Spleen (tissue), 13 donors: ENCODE results near the gene NUTM2E. TPM values are rescaled to one million over a fixed set of nuclear protein-coding genes. Genes with fewer than 3 reads are reported as not detected.
A peak's percentile ranks its signal among the peaks of the same experiment; 100 is the strongest.
"Not testable (repeated sequence)": the region's sequence is repeated elsewhere in the genome, so short reads cannot be mapped to it uniquely, and the experiment has no call there.

Source experiments
- DNase-seq: peaks from one replicate; pipeline ENCODE4 v3.0.0-alpha.2; 2020
- H3K27ac ChIP-seq, 8 donors: fragments of 200-600 bp; sonication (generic) in 7 of 8; 1 replicate in 4 of 8; 2 replicates in 4 of 8; pipeline versions ENCODE4 v1.5.0 to v1.8.0; 2016 to 2021; ENCODE audit warnings: inconsistent platforms in 4 of 8, mild to moderate bottlenecking in 4 of 8, moderate library complexity in 1 of 8
- H3K27me3 ChIP-seq, 7 donors: fragments of 200-600 bp; sonication (generic) in 6 of 7; replicated peaks in 1 of 7; 1 replicate in 4 of 7; 2 replicates in 3 of 7; pipeline versions ENCODE4 v1.5.0 to v1.8.0; 2016 to 2021; ENCODE audit warnings: inconsistent platforms in 3 of 7, mild to moderate bottlenecking in 1 of 7
- H3K36me3 ChIP-seq, 6 donors: fragments of 200-600 bp; sonication (generic) in 5 of 6; 1 replicate in 4 of 6; 2 replicates in 2 of 6; pipeline versions ENCODE4 v1.5.0 to v1.8.0; 2016 to 2021; ENCODE audit warnings: inconsistent platforms in 2 of 6
- H3K4me1 ChIP-seq, 6 donors: fragments of 200-600 bp; sonication (generic) in 5 of 6; 1 replicate in 3 of 6; 2 replicates in 3 of 6; pipeline versions ENCODE4 v1.5.0 to v1.8.0; 2016 to 2021; ENCODE audit warnings: inconsistent platforms in 3 of 6
- H3K4me3 ChIP-seq, 8 donors: fragments of 200-600 bp; sonication (generic) in 7 of 8; 1 replicate in 4 of 8; 2 replicates in 4 of 8; pipeline versions ENCODE4 v1.5.0 to v1.8.0; 2016 to 2021; ENCODE audit warnings: inconsistent platforms in 4 of 8, mild to moderate bottlenecking in 4 of 8, moderate library complexity in 2 of 8
- H3K9me3 ChIP-seq, 8 donors: fragments of 200-600 bp; sonication (generic) in 7 of 8; 1 replicate in 4 of 8; 2 replicates in 4 of 8; pipeline versions ENCODE4 v1.5.0 to v1.8.0; 2016 to 2021; ENCODE audit warnings: inconsistent platforms in 4 of 8
- CTCF ChIP-seq, 11 experiments: fragments of 200-600 bp in 7 of 11; fragments of 450-650 bp in 4 of 11; sonication (generic) in 4 of 11; IDR thresholded peaks in 8 of 11; conservative IDR thresholded peaks in 3 of 11; 1 replicate in 7 of 11; 2 replicates in 4 of 11; pipeline versions ENCODE4 v1.4.0 to v1.8.0; 2016 to 2021; ENCODE audit warnings: antibody characterized with exemption in 11 of 11, inconsistent platforms in 4 of 11, mild to moderate bottlenecking in 1 of 11
- POLR2AphosphoS5 ChIP-seq, 3 donors: sonication (generic); formaldehyde crosslinking; IDR thresholded peaks; one replicate each; pipeline ENCODE4 v1.5.1; 2017; ENCODE audit warnings: antibody characterized with exemption in 3 of 3
- WGBS, 5 donors: extraction: QIAGEN DNeasy Blood & Tissue Kit in 3 of 5; methylation state at CpG; one replicate each; pipeline versions ENCODE4 v1.1.5 to v1.1.7; 2013 to 2018; 5-methylcytosine and 5-hydroxymethylcytosine counted together
- intact Hi-C: fragments of 100-400 bp; cut with DNase I; formaldehyde crosslinking; loops from one replicate; pipeline ENCODE4 v1.15.0; 2023; ENCODE audit warnings: low total_unique reads
- long read RNA-seq, 2 donors: transcript quantifications; one replicate each; lab custom pipeline, GENCODE V29; 2026
- polyA plus RNA-seq, 3 donors: library from polyadenylated mRNA; stranded (reverse); fragments of 200-250 nt; gene quantifications; one replicate each; pipeline ENCODE4 v1.2.1, GENCODE V29; 2013
- total RNA-seq, 7 donors: library from RNA; depleted of rRNA in 3 of 7; stranded (reverse); fragments of >200 nt in 3 of 7; fragmentation: NEBNext Ultra II Directional in 4 of 7; extraction: Animal tissue kit (Norgen Biotek cat#: 25700) in 4 of 7; gene quantifications; one replicate each; pipeline versions ENCODE4 v1.1.0 to v1.2.1, GENCODE V29; 2016 to 2021
- donor health status: healthy with polysubstance abuse.
- donor health status: DM: no; HTN: no; CAD: no; lungs with moderate emphysema.
- donor health status: DM: no; HTN: no; CAD: no.
- donor health status: Bipolar disorder and iron deficiency.
- donor health status: healthy.
- donor health status: DM: no; HTN: no; CAD: no.
- donor health status: DM: yes; HTN: yes; CAD: no.

Gene NUTM2E
- total RNA-seq (under 1 TPM in 1 of 7 donors, not detected in 6; 0.98 TPM), polyA plus RNA-seq (under 1 TPM; 0.10 to 0.73 (median 0.63) TPM)
- long read RNA-seq, donor 1 = 0 reads
- long read RNA-seq, donor 2 = 0 reads

- H3K36me3 ChIP-seq, intact Hi-C loops, H3K27me3 ChIP-seq, H3K9me3 ChIP-seq: not testable (repeated sequence)
- Histone ChIP-seq H3K4me1 (peaks cover 0 to 32% (median 20%) of the 10 kb centered on the region in 6 donors), H3K4me3 (peak within 1 kb of the TSS; percentile 33 to 74 (median 52)), H3K27ac (peak within 1 kb of the TSS; percentile 53 to 95 (median 89))
- peak; percentile 64 to 83 (median 73) for TF ChIP-seq POLR2AphosphoS5 (IDR thresholded peaks at IDR 0.05)
- peak; percentile 95 for DNase-seq
- 0 to 1% (median 0%) methylated on average over 10 to 71 of the region's 78 CpGs for WGBS, 5 donors
These were observed at the start of gene NUTM2E for GRCh38 chr10:79826496-79827215. Gene NUTM2E, plus strand, starts transcription at chr10:79826739. Its CDS starts 15,002 bp downstream, at chr10:79841741.

- H3K27me3 ChIP-seq, H3K4me1 ChIP-seq, H3K36me3 ChIP-seq, H3K27ac ChIP-seq, H3K9me3 ChIP-seq, H3K4me3 ChIP-seq, DNase-seq, intact Hi-C loops: not testable (repeated sequence)
These were observed 48.5 kb upstream of the NUTM2E start for GRCh38 chr10:79777997-79778396.

- peak in 9 of 11 experiments; percentile 9 to 81 (median 67) for TF ChIP-seq CTCF (IDR thresholded peaks at IDR 0.05 in 8 of 11, conservative IDR thresholded peaks at IDR 0.05 in 3 of 11)
- H3K4me1 ChIP-seq, intact Hi-C loops, H3K9me3 ChIP-seq, H3K36me3 ChIP-seq, H3K4me3 ChIP-seq, H3K27me3 ChIP-seq, H3K27ac ChIP-seq: not testable (repeated sequence)
- WGBS, 5 donors = 6 to 11% (median 9%) methylated on average over 11 to 14 of the region's 14 CpGs
- DNase-seq = peak; percentile 90
These were observed 47.1 kb upstream of the NUTM2E start for GRCh38 chr10:79779310-79779938.

- 18 to 60% (median 38%) methylated on average over 1 of the region's 2 CpGs for WGBS, 5 donors
- H3K27me3 ChIP-seq, H3K4me1 ChIP-seq, H3K4me3 ChIP-seq, intact Hi-C loops, H3K9me3 ChIP-seq, H3K27ac ChIP-seq, DNase-seq, H3K36me3 ChIP-seq: not testable (repeated sequence)
These were observed 46.5 kb upstream of the NUTM2E start for GRCh38 chr10:79779992-79780391.

- H3K27ac ChIP-seq, DNase-seq, H3K4me1 ChIP-seq, H3K4me3 ChIP-seq, intact Hi-C loops, H3K9me3 ChIP-seq, H3K36me3 ChIP-seq, H3K27me3 ChIP-seq: not testable (repeated sequence)
- WGBS, 5 donors = 76 to 89% (median 82%) methylated on average over 3 of the region's 3 CpGs
These were observed 45.0 kb upstream of the NUTM2E start for GRCh38 chr10:79781584-79781983.

- H3K4me1 ChIP-seq, DNase-seq, H3K36me3 ChIP-seq, intact Hi-C loops, H3K9me3 ChIP-seq, H3K27ac ChIP-seq, H3K27me3 ChIP-seq, H3K4me3 ChIP-seq: not testable (repeated sequence)
These were observed 39.0 kb upstream of the NUTM2E start for GRCh38 chr10:79787455-79787952.

GRCh38 chr10:79789351-79789750 is 37.2 kb upstream of the NUTM2E start:
- H3K27ac ChIP-seq, H3K9me3 ChIP-seq, H3K36me3 ChIP-seq, DNase-seq, H3K4me1 ChIP-seq, H3K27me3 ChIP-seq, H3K4me3 ChIP-seq, intact Hi-C loops: not testable (repeated sequence)
- WGBS, 5 donors = 78 to 96% (median 91%) methylated on average over 1 to 2 of the region's 2 CpGs; no CpG with 5 or more reads in 2 of the 5 donors

- H3K27me3 ChIP-seq, intact Hi-C loops: not testable (repeated sequence)
These were observed 34.5 kb upstream of the NUTM2E start for GRCh38 chr10:79791906-79792517.

GRCh38 chr10:79799337-79799736 is 27.2 kb upstream of the NUTM2E start:
- DNase-seq, H3K27me3 ChIP-seq, H3K4me3 ChIP-seq, H3K4me1 ChIP-seq, H3K27ac ChIP-seq, H3K9me3 ChIP-seq, intact Hi-C loops: not testable (repeated sequence)
- peaks cover 0 to 16% (median 0%) of the 10 kb centered on the region in 6 donors for H3K36me3 ChIP-seq
- WGBS, 5 donors = no CpG with 5 or more reads among the region's 1 CpG

More at GRCh38 chr10:79791906-79792517, 34.5 kb upstream of the NUTM2E start:
- H3K9me3 ChIP-seq, H3K36me3 ChIP-seq, H3K4me1 ChIP-seq, H3K27ac ChIP-seq, H3K4me3 ChIP-seq, DNase-seq: not testable (repeated sequence)
- 94 to 100% (median 96%) methylated on average over 1 to 3 of the region's 4 CpGs for WGBS, 5 donors
